ENCODE measurements around the gene IL1F10.
A peak's percentile ranks its signal among the peaks of the same experiment; 100 is the strongest.

The IL1F10 gene

DNA sequence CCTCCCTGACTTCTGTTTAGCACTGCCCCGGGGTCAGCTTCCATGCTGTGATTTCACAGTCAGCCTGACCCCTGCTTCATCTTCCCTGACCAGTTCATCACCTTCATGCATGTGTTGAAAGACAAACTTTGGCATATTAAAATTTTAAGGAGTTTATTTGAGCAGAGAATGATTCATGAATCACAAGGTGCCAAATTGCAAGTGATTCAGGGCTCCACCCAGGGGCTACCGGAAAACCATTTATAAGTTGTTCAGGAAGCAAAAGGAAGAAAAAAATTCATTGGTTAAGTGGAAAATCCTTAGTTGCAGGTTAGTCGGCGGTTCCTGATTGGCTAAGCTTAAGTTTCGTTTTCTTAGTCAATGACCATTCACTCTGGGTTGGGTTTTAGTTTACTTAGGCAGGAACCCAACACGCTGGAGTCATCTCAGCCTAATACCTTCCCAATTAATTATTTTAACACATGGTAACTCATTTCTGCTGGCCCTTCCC is 10.6 kb downstream of the IL1F10 start:
- TF ChIP-seq, protein P1, sequence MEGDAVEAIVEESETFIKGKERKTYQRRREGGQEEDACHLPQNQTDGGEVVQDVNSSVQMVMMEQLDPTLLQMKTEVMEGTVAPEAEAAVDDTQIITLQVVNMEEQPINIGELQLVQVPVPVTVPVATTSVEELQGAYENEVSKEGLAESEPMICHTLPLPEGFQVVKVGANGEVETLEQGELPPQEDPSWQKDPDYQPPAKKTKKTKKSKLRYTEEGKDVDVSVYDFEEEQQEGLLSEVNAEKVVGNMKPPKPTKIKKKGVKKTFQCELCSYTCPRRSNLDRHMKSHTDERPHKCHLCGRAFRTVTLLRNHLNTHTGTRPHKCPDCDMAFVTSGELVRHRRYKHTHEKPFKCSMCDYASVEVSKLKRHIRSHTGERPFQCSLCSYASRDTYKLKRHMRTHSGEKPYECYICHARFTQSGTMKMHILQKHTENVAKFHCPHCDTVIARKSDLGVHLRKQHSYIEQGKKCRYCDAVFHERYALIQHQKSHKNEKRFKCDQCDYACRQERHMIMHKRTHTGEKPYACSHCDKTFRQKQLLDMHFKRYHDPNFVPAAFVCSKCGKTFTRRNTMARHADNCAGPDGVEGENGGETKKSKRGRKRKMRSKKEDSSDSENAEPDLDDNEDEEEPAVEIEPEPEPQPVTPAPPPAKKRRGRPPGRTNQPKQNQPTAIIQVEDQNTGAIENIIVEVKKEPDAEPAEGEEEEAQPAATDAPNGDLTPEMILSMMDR (IDR thresholded peaks at IDR 0.05; ENCODE audit: borderline replicate concordance, insufficient read depth, low read depth, low read length) = no peak
- H3K4me3 ChIP-seq (ENCODE audit: low read depth, low read length) = no peak overlapping the region

DNA sequence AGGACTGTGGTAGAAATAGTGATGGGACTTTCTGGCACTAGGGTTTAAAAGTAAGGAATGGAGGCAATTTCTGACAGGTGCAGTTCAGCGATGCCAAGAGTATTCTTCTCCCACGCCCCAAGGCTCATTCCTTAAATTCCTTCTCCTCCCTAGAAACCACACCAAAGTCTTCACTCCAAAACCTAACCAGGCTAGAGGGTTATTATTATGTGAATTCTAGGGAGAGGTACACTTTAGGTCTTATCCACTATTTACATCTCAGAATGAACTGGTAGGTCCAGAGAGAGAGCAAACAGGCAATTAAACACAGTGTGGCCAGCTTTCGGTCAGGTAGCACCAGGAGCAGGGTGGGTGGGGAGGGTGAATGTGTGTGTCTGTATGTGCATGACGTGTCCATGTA is 11.4 kb downstream of the IL1F10 start:
- no peak overlapping the region for H3K4me3 ChIP-seq (ENCODE audit: low read depth, low read length)
- TF ChIP-seq, protein P1 (IDR thresholded peaks at IDR 0.05; ENCODE audit: borderline replicate concordance, insufficient read depth, low read depth, low read length) = no peak

DNA sequence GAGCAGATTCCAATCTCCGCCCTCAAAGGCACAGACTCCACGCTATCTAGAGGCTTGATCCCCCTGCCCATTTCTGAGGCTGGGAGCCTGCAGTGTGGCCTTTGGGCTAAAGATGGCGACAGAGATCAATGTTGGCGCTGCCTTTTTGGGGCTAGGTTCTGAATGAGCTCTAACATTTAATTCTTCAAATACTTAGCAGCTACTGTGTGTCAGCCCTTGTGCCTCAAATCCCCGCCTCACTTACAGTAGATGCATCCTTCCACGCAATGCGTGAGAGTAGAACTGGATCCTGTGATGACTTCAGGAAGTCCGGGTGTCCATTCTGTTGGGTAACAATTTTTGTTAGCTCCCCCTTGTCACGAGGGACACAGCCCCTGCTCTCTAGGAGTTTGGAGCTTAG is 12.4 kb downstream of the IL1F10 start:
- TF ChIP-seq, protein P1 (IDR thresholded peaks at IDR 0.05; ENCODE audit: borderline replicate concordance, insufficient read depth, low read depth, low read length) = peak; percentile 94
- H3K4me3 ChIP-seq (ENCODE audit: low read depth, low read length) = no peak overlapping the region

DNA sequence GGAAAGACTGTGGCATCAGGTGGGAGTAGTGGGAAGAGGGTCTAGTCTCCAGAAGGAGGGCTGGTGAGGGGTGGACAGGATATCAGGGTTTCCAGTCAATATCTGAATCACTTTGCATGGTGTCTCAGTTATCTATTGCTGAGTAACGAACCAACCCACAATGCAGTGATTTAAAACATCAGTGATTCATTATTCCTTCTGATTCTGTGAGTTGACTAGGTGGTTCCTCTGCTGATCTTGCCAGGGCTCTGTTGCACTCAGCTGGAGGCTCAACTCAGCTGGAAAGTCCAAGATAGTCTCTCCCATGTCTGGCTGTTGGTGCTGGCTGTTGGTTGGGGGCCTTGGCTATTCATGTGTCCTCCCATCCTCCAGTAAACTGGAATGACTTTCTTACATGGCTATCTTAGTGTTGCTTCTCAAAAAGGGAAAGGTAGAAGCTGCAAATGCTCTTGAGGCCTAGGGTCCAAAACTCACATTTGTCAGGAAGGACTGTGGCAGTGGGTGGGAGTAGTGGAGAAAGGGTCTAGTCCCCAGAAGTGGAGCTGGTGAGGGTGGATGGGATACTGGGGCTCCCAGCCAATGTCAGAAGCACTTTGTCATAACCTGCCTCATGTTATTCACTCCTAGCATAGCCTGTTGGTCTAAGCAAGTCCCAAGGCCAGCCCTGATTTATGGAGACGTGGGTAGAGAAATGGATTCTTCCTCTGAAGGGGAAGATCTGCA is 13.9 kb downstream of the IL1F10 start:
- no peak overlapping the region for H3K4me3 ChIP-seq (ENCODE audit: low read depth, low read length)
- TF ChIP-seq, protein P1 (IDR thresholded peaks at IDR 0.05; ENCODE audit: borderline replicate concordance, insufficient read depth, low read depth, low read length) = no peak

DNA sequence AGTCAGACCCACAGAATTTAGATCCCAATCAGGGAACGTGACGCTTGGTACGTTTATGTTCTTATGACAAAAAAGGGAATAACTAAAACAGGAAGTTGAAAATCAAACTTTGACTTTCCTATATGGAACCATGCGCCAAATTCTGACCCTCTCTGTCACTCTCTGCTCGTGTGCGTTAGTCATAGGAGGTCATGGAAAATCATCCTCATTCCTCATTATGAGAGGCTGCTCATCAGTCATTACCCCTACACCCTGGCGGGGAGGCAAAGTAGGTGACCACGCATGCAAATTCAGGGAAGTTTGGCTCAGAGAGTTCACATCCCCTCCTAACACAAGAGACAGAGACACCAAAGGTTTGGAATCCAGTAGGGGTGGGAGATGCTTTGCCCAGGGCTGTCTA is 15.5 kb downstream of the IL1F10 start:
- TF ChIP-seq, protein P1 (IDR thresholded peaks at IDR 0.05; ENCODE audit: borderline replicate concordance, insufficient read depth, low read depth, low read length) = no peak
- H3K4me3 ChIP-seq (ENCODE audit: low read depth, low read length) = no peak overlapping the region

DNA sequence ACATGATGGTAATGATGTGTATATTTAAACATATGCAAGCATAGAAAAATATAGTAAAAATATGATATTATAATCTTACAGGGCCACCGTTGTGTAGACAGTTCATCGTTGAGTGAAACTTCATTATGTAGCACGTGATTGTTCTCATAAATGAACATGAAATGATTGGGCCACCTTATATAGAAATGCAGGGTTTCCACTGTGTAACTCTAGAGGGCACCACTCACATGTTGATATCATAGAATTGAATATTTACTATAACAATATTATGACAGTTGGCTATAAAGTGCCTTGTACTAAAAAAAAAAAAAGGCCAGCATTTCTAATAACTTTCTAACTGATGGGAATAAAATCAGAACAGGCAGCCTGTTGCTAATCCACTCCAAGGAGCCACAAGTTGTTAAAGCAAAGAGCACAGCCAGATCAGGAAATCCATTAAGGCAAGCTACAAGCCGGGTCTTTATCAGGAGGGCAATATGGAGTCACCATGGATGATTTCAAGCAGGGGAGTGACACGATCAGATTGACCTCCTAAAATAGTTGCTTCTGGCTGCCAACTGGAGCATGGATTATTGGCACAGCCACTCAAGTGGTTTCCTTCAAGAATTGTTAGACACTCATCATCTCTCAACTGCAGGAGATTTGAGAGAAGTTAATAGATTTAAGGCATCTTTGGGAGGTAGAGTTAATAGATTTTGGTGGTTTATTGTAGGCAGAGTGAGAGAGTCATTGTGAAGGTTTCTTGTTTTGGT is 16.7 kb downstream of the IL1F10 start:
- TF ChIP-seq, protein P1 (IDR thresholded peaks at IDR 0.05; ENCODE audit: borderline replicate concordance, insufficient read depth, low read depth, low read length) = peak; percentile 39; the same call in 1 of the 2 replicates
- H3K4me3 ChIP-seq (ENCODE audit: low read depth, low read length) = no peak overlapping the region
